ENCODE results near the gene EIF2D. TPM values are rescaled to one million over a fixed set of nuclear protein-coding genes. Genes with fewer than 3 reads are reported as not detected.

The EIF2D gene
- total RNA-seq, 1 experiment from 2014 or later = 83.6 TPM

GRCh38 chr1:206573319-206573718 lies 38.9 kb downstream of the EIF2D start:
- DNase-seq (ENCODE audit: low read depth) = no peak

- DNase-seq (ENCODE audit: low read depth) = no peak
Observed at GRCh38 chr1:206572835-206573234, 39.4 kb downstream of the EIF2D start.

GRCh38 chr1:206570529-206570928 lies 41.7 kb downstream of the EIF2D start:
- no peak for DNase-seq (ENCODE audit: low read depth)

GRCh38 chr1:206569556-206569955 lies 42.7 kb downstream of the EIF2D start:
- no peak for DNase-seq (ENCODE audit: low read depth)

- DNase-seq (ENCODE audit: low read depth) = no peak
Observed at GRCh38 chr1:206568779-206569352, 43.4 kb downstream of the EIF2D start.

GRCh38 chr1:206568256-206568655 lies 44.0 kb downstream of the EIF2D start:
- peak; percentile 96 for DNase-seq (ENCODE audit: low read depth)

GRCh38 chr1:206566999-206567398 lies 45.3 kb downstream of the EIF2D start:
- DNase-seq (ENCODE audit: low read depth) = no peak

GRCh38 chr1:206565995-206566394 lies 46.3 kb downstream of the EIF2D start:
- no peak for DNase-seq (ENCODE audit: low read depth)

GRCh38 chr1:206563367-206564207 lies 48.7 kb downstream of the EIF2D start:
- no peak for DNase-seq (ENCODE audit: low read depth)

GRCh38 chr1:206560007-206560716 lies 52.1 kb downstream of the EIF2D start:
- DNase-seq (ENCODE audit: low read depth) = no peak

- no peak for DNase-seq (ENCODE audit: low read depth)
Observed at GRCh38 chr1:206559672-206559995, 52.6 kb downstream of the EIF2D start.

GRCh38 chr1:206558794-206559671 lies 53.2 kb downstream of the EIF2D start:
- DNase-seq (ENCODE audit: low read depth) = no peak

- no peak for DNase-seq (ENCODE audit: low read depth)
Observed at GRCh38 chr1:206557636-206558473, 54.4 kb downstream of the EIF2D start.

- peak; percentile 60 for DNase-seq (ENCODE audit: low read depth)
Observed at GRCh38 chr1:206556750-206557635, 55.3 kb downstream of the EIF2D start.

- no peak for DNase-seq (ENCODE audit: low read depth)
Observed at GRCh38 chr1:206556047-206556749, 56.1 kb downstream of the EIF2D start.

- DNase-seq (ENCODE audit: low read depth) = no peak
Observed at GRCh38 chr1:206555473-206555935, 56.8 kb downstream of the EIF2D start.

- no peak for DNase-seq (ENCODE audit: low read depth)
Observed at GRCh38 chr1:206554701-206555472, 57.4 kb downstream of the EIF2D start.

- DNase-seq (ENCODE audit: low read depth) = no peak
Observed at GRCh38 chr1:206554211-206554610, 58.1 kb downstream of the EIF2D start.

Measured in HT1080 (cell line).